Spleen (tissue), 11 donors: ENCODE data around the gene RPGRIP1L. TPM values are rescaled to one million over a fixed set of nuclear protein-coding genes. Genes with fewer than 3 reads are reported as not detected.

Experiments used
- DNase-seq: peaks from one replicate; pipeline ENCODE4 v3.0.0-alpha.2; 2020
- H3K27ac ChIP-seq, 8 donors: fragments of 200-600 bp; sonication (generic) in 7 of 8; 1 replicate in 4 of 8; 2 replicates in 4 of 8; pipeline versions ENCODE4 v1.5.0 to v1.8.0; 2016 to 2021; ENCODE audit warnings: inconsistent platforms in 4 of 8, mild to moderate bottlenecking in 4 of 8, moderate library complexity in 1 of 8
- H3K27me3 ChIP-seq, 7 donors: fragments of 200-600 bp; sonication (generic) in 6 of 7; replicated peaks in 1 of 7; 1 replicate in 4 of 7; 2 replicates in 3 of 7; pipeline versions ENCODE4 v1.5.0 to v1.8.0; 2016 to 2021; ENCODE audit warnings: inconsistent platforms in 3 of 7, mild to moderate bottlenecking in 1 of 7
- H3K36me3 ChIP-seq, 6 donors: fragments of 200-600 bp; sonication (generic) in 5 of 6; 1 replicate in 4 of 6; 2 replicates in 2 of 6; pipeline versions ENCODE4 v1.5.0 to v1.8.0; 2016 to 2021; ENCODE audit warnings: inconsistent platforms in 2 of 6
- H3K4me1 ChIP-seq, 6 donors: fragments of 200-600 bp; sonication (generic) in 5 of 6; 1 replicate in 3 of 6; 2 replicates in 3 of 6; pipeline versions ENCODE4 v1.5.0 to v1.8.0; 2016 to 2021; ENCODE audit warnings: inconsistent platforms in 3 of 6
- H3K4me3 ChIP-seq, 8 donors: fragments of 200-600 bp; sonication (generic) in 7 of 8; 1 replicate in 4 of 8; 2 replicates in 4 of 8; pipeline versions ENCODE4 v1.5.0 to v1.8.0; 2016 to 2021; ENCODE audit warnings: inconsistent platforms in 4 of 8, mild to moderate bottlenecking in 4 of 8, moderate library complexity in 2 of 8
- H3K9me3 ChIP-seq, 8 donors: fragments of 200-600 bp; sonication (generic) in 7 of 8; 1 replicate in 4 of 8; 2 replicates in 4 of 8; pipeline versions ENCODE4 v1.5.0 to v1.8.0; 2016 to 2021; ENCODE audit warnings: inconsistent platforms in 4 of 8
- CTCF ChIP-seq, 11 experiments: fragments of 200-600 bp in 7 of 11; fragments of 450-650 bp in 4 of 11; sonication (generic) in 4 of 11; IDR thresholded peaks in 8 of 11; conservative IDR thresholded peaks in 3 of 11; 1 replicate in 7 of 11; 2 replicates in 4 of 11; pipeline versions ENCODE4 v1.4.0 to v1.8.0; 2016 to 2021; ENCODE audit warnings: antibody characterized with exemption in 11 of 11, inconsistent platforms in 4 of 11, mild to moderate bottlenecking in 1 of 11
- POLR2A ChIP-seq, 3 donors: fragments of 450-650 bp; IDR thresholded peaks; one replicate each; pipeline ENCODE4 v1.5.1; 2017; ENCODE audit warnings: antibody characterized with exemption in 3 of 3, mild to moderate bottlenecking in 1 of 3
- POLR2AphosphoS5 ChIP-seq, 3 donors: sonication (generic); formaldehyde crosslinking; IDR thresholded peaks; one replicate each; pipeline ENCODE4 v1.5.1; 2017; ENCODE audit warnings: antibody characterized with exemption in 3 of 3
- WGBS, 5 donors: extraction: QIAGEN DNeasy Blood & Tissue Kit in 3 of 5; methylation state at CpG; one replicate each; pipeline versions ENCODE4 v1.1.5 to v1.1.7; 2013 to 2018; 5-methylcytosine and 5-hydroxymethylcytosine counted together
- intact Hi-C: fragments of 100-400 bp; cut with DNase I; formaldehyde crosslinking; loops from one replicate; pipeline ENCODE4 v1.15.0; 2023; ENCODE audit warnings: low total_unique reads
- polyA plus RNA-seq, 3 donors: library from polyadenylated mRNA; stranded (reverse); fragments of 200-250 nt; gene quantifications; one replicate each; pipeline ENCODE4 v1.2.1, GENCODE V29; 2013
- total RNA-seq, 7 donors: library from RNA; depleted of rRNA in 3 of 7; stranded (reverse); fragments of >200 nt in 3 of 7; fragmentation: NEBNext Ultra II Directional in 4 of 7; extraction: Animal tissue kit (Norgen Biotek cat#: 25700) in 4 of 7; gene quantifications; one replicate each; pipeline versions ENCODE4 v1.1.0 to v1.2.1, GENCODE V29; 2016 to 2021
- donor health status: healthy with polysubstance abuse.
- donor health status: DM: no; HTN: no; CAD: no; lungs with moderate emphysema.
- donor health status: DM: no; HTN: no; CAD: no.
- donor health status: Bipolar disorder and iron deficiency.
- donor health status: healthy.
- donor health status: DM: no; HTN: no; CAD: no.
- donor health status: DM: yes; HTN: yes; CAD: no.

Gene RPGRIP1L
- total and polyA plus RNA-seq, 10 donors: 0.65 to 4.4 (median 2.4) TPM

GRCh38 chr16:53741546-53741945, 37.9 kb upstream of the RPGRIP1L start:
- 91 to 96% (median 93%) methylated on average over 2 of the region's 2 CpGs for WGBS, 5 donors
- no peaks in the 10 kb centered on the region for H3K36me3 ChIP-seq
- H3K9me3 ChIP-seq: no peaks in the 10 kb centered on the region
- peaks cover 0 to 29% (median 21%) of the 10 kb centered on the region in 6 donors for H3K4me1 ChIP-seq
- TF ChIP-seq POLR2A (IDR thresholded peaks at IDR 0.05): no peak
- TF ChIP-seq POLR2AphosphoS5 (IDR thresholded peaks at IDR 0.05): no peak
- TF ChIP-seq CTCF (IDR thresholded peaks at IDR 0.05 in 8 of 11, conservative IDR thresholded peaks at IDR 0.05 in 3 of 11): no peak
- DNase-seq: no peak
- no peak overlapping the region for H3K4me3 ChIP-seq
- intact Hi-C loops: no loop called here
- H3K27me3 ChIP-seq: no peaks in the 10 kb centered on the region
- no peak overlapping the region for H3K27ac ChIP-seq

DNA sequence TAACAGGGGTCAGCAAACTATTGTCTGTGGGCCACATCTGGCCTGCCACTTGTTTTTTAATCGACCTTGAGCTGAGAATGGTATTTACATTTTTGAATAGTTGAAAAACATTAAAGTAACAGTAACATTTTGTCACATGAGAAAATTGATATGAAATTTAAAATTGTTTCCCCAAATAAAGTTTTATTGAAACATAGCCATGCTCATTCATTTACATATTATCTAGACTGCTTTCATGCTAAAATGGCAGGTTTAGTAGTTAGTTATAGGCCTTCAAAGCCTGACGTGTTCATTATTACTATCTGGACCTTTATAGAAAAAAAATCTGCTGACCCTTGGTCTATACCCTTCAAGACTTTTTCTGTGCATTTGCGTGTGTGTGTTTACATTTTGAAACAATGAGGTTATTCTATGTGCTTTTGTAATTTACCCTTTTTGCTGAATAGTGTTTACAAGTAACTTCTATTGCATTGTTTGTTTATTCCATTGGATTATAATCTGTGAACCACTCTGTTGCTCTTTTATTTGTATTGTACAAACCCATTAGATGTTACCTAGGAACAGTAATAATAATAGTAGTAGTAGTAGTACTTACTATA, 37.4 kb upstream of the RPGRIP1L start:
- no peak for DNase-seq
- Histone ChIP-seq H3K4me1 (peaks cover 0 to 29% (median 21%) of the 10 kb centered on the region in 6 donors), H3K27me3 (no peaks in the 10 kb centered on the region), H3K9me3 (no peaks in the 10 kb centered on the region), H3K4me3 (no peak overlapping the region), H3K27ac (no peak overlapping the region), H3K36me3 (no peaks in the 10 kb centered on the region)
- TF ChIP-seq POLR2A (IDR thresholded peaks at IDR 0.05): no peak
- no peak for TF ChIP-seq CTCF (IDR thresholded peaks at IDR 0.05 in 8 of 11, conservative IDR thresholded peaks at IDR 0.05 in 3 of 11)
- no peak for TF ChIP-seq POLR2AphosphoS5 (IDR thresholded peaks at IDR 0.05)
- WGBS, 5 donors: 78 to 85% (median 83%) methylated on average over 3 of the region's 3 CpGs
- intact Hi-C loops: no loop called here

DNA sequence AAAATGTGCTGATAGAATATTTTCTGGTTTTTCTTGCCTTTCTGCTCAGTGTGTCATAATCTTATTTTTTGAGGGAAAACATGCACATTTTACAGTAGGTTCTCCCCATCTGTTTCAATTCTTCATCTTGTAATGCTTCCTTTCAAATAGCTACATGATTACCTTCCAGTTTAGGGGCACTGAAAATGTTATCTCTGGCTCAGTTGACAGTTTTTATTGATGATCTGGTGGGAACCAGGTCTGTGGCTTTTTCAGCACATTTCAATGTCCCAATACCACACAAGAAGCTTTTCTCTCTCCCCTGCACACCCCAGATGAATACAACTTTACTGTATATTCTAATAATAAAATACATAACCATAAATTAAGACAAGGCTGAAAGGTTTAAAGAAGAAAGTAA, 36.8 kb upstream of the RPGRIP1L start:
- TF ChIP-seq POLR2A (IDR thresholded peaks at IDR 0.05) (no peak), CTCF (IDR thresholded peaks at IDR 0.05 in 8 of 11, conservative IDR thresholded peaks at IDR 0.05 in 3 of 11) (no peak), POLR2AphosphoS5 (IDR thresholded peaks at IDR 0.05) (no peak)
- H3K4me1 ChIP-seq: peaks cover 0 to 29% (median 20%) of the 10 kb centered on the region in 6 donors
- H3K9me3 ChIP-seq: no peaks in the 10 kb centered on the region
- H3K4me3 ChIP-seq: no peak overlapping the region
- intact Hi-C loops: no loop called here
- no peak overlapping the region for H3K27ac ChIP-seq
- no peaks in the 10 kb centered on the region for H3K36me3 ChIP-seq
- DNase-seq: no peak
- no peaks in the 10 kb centered on the region for H3K27me3 ChIP-seq

- Histone ChIP-seq H3K27ac (no peak overlapping the region), H3K36me3 (no peaks in the 10 kb centered on the region), H3K4me1 (peaks cover 0 to 7% (median under 1%) of the 10 kb centered on the region in 6 donors), H3K27me3 (no peaks in the 10 kb centered on the region), H3K4me3 (no peak overlapping the region), H3K9me3 (no peaks in the 10 kb centered on the region)
- 92 to 97% (median 96%) methylated on average over 5 of the region's 5 CpGs for WGBS, 5 donors
- intact Hi-C loops: no loop called here
- TF ChIP-seq POLR2A (IDR thresholded peaks at IDR 0.05) (no peak), POLR2AphosphoS5 (IDR thresholded peaks at IDR 0.05) (no peak), CTCF (IDR thresholded peaks at IDR 0.05 in 8 of 11, conservative IDR thresholded peaks at IDR 0.05 in 3 of 11) (no peak)
- DNase-seq: no peak
Observed at GRCh38 chr16:53737552-53737951, 33.9 kb upstream of the RPGRIP1L start.
